GM21528 (cell line): ENCODE data around the gene CSRP1.
"Not testable (repeated sequence)": the region's sequence is repeated elsewhere in the genome, so short reads cannot be mapped to it uniquely, and the experiment has no call there.

Experiments
- ATAC-seq: cut with Tn5 transposase; IDR thresholded peaks from one replicate; pipeline ENCODE4 v1.9.1; 2021; ENCODE audit warnings: mild to moderate bottlenecking, moderate library complexity; ENCODE audit not compliant: unreplicated experiment, low FRiP score

CSRP1 gene

DNA sequence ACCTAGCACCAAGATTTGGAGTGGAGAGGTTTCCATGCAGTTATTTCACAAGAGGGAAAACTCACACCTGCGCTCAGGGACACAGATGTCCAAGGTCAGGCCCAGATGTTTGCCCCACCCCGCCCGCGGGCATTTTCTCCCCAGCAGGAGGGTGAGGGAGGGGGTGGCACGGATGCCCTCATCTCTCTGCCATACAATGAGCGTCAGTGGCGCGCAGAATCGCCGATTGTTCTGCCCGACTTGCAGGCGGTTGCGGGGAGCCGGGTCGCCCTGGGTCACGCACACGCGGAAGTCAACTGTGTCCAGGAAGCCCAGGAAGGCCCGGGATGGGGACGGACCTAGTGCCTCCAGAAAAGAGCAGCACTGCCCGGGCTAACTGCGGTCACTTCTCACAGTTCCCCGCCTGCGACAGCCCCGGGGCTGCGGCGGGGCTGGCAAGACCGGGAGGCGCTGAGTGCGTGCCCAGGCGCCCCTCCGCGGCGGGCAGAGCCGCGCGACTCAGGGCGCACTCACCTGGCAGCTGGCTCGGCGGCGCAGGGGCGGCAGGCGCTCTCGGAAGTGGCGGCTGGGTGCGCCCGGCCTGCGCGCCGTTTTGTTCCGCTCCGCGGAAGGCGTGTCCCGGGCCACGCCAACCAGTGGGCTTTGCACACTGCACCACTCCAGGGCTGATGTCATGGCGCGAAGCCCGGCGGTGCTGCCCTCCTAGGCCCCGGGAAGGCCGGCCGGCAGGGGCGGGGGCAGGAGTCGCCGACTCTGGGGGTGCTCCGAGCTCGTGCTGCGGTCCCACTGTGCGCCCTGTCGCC is at the start of gene CSRP1:
Gene CSRP1 (minus strand): TSS at position 567 of the 803 bp plus-strand sequence. CDS start 10,820 bp downstream, outside the sequence.
- peak; percentile 84 for ATAC-seq

DNA sequence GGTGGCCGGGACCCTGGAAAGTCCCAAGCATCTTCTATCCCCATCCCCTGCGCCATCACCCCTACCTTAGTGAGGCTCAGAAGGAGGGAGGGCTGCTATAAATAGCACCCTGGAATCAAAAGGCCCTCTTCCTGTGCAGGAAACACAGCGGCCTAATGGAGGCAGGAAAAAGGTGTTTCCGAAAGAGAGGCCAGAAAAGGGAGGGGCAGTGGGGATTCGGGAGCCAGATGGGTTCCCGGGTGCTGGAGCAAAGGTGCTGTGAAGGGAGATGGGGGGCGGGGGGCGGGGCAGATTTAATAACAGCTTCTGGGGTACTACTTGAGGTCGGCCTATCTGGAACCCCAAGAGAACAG is 48.6 kb upstream of the CSRP1 start:
- ATAC-seq, result no peak

DNA sequence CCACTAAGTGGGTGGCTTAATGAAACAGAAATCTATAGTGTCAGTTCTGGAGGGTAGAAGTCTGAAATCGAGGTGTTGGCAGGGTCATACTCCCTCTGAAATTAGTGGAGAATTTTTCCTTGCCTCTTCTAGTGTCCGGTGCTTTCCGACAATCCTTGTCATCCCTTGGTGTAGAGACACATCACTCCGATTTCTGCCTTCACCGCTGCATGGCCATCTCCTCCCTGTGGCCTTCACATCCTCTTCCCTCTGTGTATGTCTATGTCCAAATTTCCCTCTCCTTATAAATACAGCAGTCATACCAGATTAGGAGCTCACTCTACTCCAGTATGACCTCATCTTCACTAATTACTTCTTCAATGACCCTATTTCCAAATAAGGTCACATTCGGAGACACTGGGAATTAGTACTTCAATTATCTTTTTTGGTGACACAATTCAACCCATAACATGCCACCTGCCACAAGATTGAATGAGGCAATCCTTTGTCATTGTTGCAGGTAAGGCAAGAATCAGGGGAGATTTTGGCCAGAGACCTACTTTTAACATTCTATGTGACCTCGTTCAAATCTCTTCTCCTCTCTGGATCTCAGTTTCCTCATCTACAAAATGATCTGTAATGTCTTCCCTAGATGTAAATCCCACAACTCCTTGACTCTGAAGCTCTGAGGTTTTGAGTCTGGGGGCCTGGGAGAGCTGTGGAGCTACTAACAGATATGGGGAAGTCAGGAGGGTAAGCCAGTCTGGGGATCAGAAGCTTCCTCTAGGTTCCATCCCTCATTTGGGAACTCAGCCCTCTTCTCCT is 48.1 kb upstream of the CSRP1 start:
- ATAC-seq, result no peak

DNA sequence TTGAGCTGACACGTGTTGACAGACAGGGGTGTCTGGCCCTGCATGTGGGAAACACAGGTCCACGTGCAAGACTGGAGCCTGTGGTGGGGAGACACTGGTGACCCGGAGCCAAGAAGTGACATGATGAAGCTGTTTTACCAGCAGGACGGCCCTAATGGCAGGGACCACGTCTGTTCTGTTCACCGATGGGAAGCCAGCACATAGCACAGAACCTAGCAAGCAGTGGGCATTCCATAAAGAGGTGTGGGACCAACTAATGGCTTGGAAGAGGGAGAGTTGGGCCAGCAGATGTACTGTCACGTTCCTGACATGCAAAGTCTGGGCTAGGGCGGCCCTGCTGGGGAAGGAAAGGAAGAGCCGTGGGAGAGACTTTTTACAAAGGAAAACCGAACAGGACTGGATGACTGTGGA is 47.3 kb upstream of the CSRP1 start:
- ATAC-seq, result no peak

DNA sequence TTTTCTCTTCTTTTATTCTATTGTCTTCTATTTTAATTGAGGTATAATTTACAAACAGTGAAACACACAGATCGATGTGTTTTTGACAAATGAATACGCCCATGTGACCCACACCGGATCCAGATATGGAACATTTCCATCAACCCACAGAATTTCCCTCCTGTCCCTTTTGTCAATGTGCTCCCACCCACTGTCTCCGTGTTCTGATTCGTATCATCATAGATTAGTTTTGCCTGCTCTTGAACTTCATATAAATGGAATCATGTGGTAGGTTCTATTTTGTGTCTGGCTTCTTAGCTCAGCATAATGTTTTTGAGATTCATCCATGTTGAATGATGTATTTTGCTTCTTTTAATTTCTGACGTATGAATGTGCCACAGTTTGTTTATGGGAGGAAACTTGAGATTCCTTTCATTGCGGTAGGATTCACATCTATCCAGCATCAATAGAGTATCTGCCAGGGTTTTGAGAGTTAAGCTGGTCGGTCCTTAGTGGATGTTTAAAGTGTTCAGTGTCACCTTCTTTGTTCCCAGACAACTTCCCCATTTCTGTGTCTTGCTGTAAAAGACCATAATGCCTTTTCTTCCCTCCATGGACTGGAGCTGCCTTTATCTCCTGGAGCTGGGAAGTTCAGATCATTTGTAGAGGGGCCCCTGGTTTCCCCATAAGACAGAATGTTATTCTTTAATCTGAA is 46.7 kb upstream of the CSRP1 start:
- no peak for ATAC-seq

DNA sequence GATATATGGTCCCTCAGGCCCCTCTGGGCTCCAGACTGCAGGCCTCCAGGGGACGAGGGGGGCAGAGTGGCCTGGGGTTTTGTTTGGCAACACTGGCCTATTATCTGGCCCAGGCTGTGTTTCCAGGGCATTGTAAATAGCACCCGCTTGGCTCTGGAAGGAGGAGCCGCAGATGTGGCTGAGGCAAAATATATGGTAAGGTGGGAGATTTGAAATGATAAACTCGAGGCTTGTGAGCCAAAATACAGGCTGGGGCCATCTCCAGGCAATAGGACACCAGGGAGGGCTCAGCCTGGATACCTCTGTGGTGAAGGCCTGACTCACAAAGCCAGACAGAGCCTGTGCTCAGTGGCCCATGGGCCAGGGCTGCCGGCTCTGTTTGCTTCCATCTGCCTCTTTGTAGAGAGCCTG is 46.0 kb upstream of the CSRP1 start:
- ATAC-seq, result no peak

DNA sequence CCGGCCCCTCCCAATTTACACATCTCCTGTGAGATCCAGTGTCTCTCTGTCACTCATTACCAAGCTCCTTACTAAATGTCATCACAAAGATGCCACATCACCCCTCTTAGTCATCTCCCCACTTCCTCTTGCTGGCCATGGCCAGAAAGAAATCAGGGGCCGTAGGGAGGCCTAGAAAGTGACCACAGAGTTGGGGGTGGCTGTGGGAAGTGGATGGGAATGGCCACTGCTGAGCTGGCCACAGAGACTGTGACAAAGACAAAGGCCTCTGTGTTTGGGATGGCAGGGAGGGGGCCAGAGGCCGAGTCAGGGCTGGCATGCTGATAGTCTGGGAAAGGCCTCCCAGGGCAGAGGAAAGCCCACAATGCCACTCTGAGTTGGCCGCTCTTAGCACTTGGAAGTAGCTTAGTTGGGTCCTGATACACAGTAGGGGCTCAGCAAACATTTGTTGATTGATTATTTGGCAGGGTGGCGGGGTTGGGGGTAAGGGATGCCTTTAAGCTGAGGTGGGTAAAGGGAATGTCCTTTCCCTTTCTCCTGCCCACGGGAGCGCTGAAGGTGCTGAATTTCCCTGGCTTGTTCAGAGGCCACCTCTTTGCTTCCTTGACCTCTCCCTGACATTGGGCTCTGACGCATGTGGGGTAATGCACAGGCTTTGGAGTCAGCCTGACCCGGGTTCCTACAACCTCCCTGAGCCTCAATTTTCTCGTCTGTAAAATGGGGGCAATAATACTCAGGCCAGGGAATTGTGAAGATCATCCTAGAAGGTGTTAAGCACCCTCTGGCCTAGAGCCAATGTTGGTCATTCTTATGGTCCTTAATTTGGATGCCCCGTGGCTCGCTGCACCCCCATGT is 45.2 kb upstream of the CSRP1 start:
- ATAC-seq, result no peak

DNA sequence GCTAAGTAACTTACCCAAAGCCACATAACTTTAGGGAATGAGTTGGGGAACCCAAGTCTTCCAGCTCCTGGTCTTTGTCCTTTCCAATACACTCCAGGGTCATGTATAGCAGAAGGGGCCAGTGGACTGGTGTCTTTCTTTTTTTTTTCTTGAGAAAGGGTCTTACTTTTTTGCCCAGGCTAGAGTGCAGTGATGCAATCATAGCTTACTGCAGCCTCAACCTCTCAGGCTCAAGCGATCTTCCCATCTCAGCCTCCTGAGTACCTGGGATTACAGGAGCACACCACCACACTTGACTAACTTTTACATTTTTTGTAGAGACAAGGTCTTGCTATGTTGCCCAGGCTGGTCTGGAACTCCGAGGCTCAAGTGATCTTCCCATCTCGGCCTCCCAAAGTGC is 44.2 kb upstream of the CSRP1 start:
- ATAC-seq, result no peak

DNA sequence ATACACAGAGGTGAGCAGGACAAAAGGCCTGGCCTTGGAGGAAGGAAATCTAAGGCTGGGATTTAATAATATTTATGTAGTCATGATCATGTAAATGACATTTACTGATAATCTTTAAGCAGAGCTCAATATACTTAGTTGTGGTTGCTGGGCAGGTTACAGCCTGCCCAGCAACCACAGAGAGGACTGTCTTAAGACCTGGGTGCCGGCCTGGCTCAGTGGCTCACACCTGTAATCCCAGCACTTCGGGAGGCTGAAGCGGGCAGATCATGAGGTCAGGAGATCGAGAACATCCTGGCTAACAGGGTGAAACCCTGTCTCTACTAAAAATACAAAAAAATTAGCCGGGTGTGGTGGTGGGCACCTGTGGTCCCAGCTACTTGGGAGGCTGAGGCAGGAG is 42.6 kb upstream of the CSRP1 start:
- ATAC-seq, result not testable (repeated sequence)

DNA sequence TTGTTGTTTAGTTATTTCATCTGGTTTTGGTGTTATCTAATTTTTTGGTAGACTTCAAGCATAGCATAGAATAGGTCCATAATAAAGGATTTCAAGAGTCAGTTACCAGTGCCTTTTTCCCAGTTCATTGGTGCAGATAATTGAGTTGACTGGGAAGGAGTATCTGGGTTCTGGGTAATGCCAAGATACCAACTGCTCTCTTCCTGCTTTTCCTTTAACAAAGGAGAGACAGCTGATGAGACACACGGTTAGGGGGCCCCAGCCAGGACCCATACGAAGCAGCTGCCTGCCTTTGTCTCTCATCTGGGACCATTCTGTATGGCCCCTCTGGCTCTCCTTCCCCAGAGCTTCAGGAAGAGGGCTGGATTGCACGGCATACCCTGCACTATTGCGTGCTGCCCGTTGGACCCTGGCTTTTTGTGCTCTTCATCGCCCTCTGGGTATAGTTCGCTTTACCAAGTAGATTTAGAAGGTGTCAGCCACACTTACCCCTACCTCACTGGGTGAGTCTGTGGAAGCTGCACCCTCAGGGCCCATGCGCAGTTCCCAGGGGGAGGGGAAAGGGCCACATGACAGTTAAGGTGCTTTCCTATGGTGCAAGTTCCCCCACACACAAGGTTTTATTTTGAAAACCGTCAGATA is 39.0 kb upstream of the CSRP1 start:
- ATAC-seq, result no peak

DNA sequence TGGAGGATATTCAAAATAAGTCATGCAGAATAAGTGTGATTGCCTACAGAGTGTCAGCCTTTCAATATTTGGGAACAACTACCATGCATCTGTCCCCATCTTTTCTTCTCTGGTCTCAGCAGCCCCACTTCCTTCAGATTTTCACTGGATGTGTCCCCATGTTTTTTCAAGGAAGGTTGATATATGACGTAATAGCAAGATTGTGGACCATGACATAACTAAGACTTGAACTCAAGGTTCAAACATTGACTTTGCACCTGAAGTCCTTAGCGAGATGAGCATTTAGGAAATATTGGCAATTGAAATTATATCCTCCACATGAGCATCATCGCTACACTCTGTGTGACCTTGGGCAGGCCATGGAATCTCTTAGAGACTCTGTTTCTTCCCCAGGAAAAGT is 37.8 kb upstream of the CSRP1 start:
- ATAC-seq, result no peak

DNA sequence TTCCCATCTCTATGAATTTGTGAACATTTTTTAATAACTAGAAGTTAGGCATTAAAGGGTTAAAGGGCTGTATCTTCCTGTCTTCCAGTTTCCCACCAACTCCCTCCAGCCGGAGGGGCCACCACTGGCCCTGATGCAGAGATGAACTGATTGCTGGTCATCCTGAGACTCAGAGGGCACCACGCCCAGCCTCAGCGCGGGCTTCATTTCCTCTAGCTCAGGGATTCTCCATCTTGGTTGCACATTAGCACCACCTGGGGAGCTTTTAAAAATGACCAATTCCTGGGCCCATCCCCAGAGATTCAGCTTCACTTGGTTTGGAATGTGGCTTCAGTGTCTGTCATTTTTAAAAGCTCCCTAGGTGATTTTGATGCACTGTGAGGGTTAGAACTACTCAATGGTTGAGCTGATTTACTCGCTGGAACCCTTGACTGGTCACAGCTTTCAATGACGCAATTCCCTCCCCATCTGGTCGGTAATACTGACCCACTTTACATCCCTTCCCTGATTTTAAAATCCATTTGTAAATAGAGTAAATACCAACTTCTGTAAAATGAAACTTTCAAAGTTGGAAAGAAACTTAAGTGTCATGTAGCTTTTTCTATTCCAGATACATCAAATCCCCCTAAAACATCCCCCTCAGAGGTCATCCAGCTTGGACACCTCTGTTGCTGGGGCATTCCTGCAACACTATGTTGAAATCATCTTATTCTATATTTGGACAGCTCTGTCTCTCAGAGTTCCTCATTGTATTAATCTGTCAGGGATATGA is 37.1 kb upstream of the CSRP1 start:
- ATAC-seq, result no peak

DNA sequence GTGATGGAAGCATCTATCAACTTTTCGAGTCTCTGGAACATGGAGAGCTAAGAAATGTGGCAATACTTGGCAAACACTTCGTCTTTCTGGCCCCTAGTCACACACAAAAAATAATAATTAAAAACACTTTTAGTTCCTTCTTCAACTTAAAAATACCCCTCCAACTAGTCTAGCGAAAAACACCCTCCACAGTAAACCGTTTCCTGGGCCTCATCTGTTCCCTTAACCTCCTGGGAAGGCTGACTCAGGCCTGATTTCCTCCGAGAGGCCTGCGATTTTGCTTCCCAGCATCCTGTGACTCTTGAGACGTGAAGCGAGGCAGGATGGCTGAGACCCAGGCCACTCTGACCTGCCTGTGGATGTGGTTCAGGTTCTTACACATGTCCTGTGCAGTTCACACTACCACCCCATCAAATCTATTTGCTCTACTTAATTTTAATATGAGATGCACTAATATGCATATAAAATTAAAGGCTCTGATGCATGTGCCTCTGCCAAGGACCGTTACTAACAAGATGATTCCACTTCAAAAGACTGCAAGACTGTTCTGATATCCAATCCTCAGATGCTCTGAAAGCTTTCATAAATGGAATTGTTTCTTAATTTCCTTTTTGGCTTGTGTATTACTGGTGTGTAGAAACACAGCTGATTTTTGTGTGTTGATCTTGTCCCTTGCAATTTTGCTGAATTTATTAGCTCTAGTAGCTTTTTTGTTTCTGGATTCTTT is 35.5 kb upstream of the CSRP1 start:
- ATAC-seq, result no peak

DNA sequence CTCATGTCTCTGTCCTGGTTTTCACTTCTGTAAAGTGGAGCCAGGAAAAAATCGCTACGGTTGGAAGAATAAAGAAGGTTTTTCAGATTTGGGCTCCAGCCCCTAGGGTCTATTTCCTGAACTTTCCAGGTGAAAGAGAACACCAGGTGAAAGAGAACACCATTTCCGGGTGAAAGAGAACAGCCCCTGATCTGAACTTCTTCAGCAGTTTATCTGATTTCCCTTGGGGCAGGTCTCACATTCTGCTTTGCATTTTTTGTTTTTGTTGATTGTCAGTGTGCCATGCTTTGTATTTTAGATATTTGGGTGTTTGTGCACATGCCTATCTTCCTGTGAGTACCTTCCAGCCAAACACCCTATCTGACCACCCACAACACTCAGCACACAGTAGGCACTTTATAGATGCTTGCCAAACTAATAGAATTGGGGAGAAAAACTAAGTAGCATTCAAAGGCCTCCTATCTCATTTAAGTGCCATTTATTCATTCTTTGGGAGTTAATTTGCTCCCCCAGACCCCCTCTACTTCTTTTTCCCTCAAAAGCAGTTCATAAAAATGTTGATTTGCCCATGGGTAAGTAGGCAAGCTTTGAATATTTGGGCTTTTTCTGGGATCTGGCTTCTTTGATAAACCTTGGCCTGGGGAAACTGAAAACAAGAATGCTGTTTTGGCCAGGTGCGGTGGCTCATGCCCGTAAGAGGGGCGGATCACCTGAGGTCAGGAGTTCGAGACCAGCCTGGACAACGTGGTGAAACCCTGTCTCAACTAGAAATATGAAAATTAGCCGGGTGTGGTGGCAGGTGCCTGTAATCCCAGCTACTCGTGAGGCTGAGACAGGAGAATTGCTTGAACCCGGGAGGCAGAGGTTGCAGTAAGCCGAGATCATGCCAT is 34.2 kb upstream of the CSRP1 start:
- no peak for ATAC-seq

DNA sequence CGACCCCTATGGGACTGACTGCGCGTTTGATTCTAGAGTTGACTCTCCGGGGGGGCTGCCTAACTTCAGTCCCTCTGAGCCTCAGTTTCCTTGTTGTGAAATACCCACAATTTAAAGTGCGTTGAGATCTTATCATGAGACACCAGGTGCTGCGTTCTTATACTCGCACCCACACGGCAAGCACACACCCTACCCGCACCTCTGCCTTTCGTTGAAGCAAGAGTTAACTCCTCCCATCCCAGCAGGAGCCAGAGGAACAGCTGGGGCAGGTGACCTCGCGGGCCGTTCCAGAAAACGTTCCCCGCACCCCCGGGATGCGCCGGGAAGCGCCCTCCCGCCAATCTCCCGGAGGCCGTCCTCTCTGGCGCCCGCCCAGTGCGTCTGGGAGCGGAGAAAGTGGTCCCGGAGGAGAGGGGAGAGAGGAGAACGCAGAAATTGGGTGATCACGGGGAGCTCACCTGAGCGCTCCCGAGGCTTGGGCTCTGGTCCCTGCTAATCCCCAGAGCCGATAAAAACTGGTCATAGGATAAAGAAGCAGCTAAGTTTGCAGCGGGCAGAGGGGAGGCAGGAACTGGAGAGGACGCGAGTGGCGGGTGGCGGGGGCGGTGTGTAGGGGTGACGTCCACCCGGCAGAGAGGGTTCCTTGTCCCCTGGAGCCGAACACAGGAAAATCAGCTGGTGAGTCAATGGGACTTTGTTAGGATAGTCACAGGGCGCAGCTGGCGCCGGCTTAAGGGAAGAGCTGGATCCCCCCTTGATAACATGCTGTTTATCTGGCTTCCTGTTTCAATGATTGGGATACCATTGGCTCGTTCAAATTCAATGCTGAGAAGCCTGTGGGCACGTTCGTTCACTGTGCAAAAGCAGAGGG is 32.9 kb upstream of the CSRP1 start:
- no peak for ATAC-seq
